Activated T-helper 17 cell treated with anti-CD3 and anti-CD28 coated beads, Interleukin-2, amount 50 U/mL, for 72 hours (primary cell): ENCODE data around the gene FNDC11. TPM values are rescaled to one million over a fixed set of nuclear protein-coding genes. Genes with fewer than 3 reads are reported as not detected.

Experiments
- ATAC-seq: fragments of 150-1000 bp; cut with Tn5 transposase; replicated peaks from 2 replicates; pipeline ENCODE4 v1.10.0; 2021; ENCODE audit warnings: mild to moderate bottlenecking, moderate library complexity
- H3K27ac Mint-ChIP-seq: one replicate; pipeline ENCODE4 v1.8.0; 2022; ENCODE audit warnings: mixed read lengths
- H3K27me3 Mint-ChIP-seq: one replicate; pipeline ENCODE4 v1.8.0; 2022; ENCODE audit warnings: mixed read lengths
- H3K36me3 Mint-ChIP-seq: one replicate; pipeline ENCODE4 v1.8.0; 2022; ENCODE audit warnings: low read depth, mild to moderate bottlenecking, mixed read lengths
- H3K4me1 Mint-ChIP-seq: one replicate; pipeline ENCODE4 v1.8.0; 2022; ENCODE audit warnings: mixed read lengths
- H3K4me3 Mint-ChIP-seq: one replicate; pipeline ENCODE4 v1.8.0; 2022; ENCODE audit warnings: mild to moderate bottlenecking, mixed read lengths
- H3K9me3 Mint-ChIP-seq: one replicate; pipeline ENCODE4 v1.8.0; 2022; ENCODE audit warnings: mixed read lengths
- total RNA-seq, 2 donors: library from RNA; stranded (reverse); gene quantifications; one replicate each; pipeline ENCODE4 v1.2.3, GENCODE V29; 2022

FNDC11 gene
- total RNA-seq, 2 donors from 2014 or later, result 0.40 TPM; not detected in 1

GRCh38 chr20:63533388-63533787 lies 20.6 kb upstream of the FNDC11 start:
- peaks cover 8% of the 10 kb centered on the region for H3K27me3 Mint-ChIP-seq
- H3K36me3 Mint-ChIP-seq, result no peaks in the 10 kb centered on the region
- peaks cover 11% of the 10 kb centered on the region for H3K4me1 Mint-ChIP-seq
- no peaks in the 10 kb centered on the region for H3K9me3 Mint-ChIP-seq
- H3K4me3 Mint-ChIP-seq, result no peak overlapping the region
- no peak overlapping the region for H3K27ac Mint-ChIP-seq
- no peak for ATAC-seq

- no peak overlapping the region for H3K27ac Mint-ChIP-seq
- H3K4me1 Mint-ChIP-seq, result peaks cover 6% of the 10 kb centered on the region
- H3K27me3 Mint-ChIP-seq, result peaks cover 5% of the 10 kb centered on the region
- no peaks in the 10 kb centered on the region for H3K9me3 Mint-ChIP-seq
- H3K4me3 Mint-ChIP-seq, result no peak overlapping the region
- no peak for ATAC-seq
- no peaks in the 10 kb centered on the region for H3K36me3 Mint-ChIP-seq
These were observed 20.0 kb upstream of the FNDC11 start for GRCh38 chr20:63533871-63534393.

- H3K27ac Mint-ChIP-seq, result no peak overlapping the region
- no peak overlapping the region for H3K4me3 Mint-ChIP-seq
- no peaks in the 10 kb centered on the region for H3K9me3 Mint-ChIP-seq
- H3K27me3 Mint-ChIP-seq, result peaks cover 5% of the 10 kb centered on the region
- no peaks in the 10 kb centered on the region for H3K36me3 Mint-ChIP-seq
- peaks cover 6% of the 10 kb centered on the region for H3K4me1 Mint-ChIP-seq
- no peak for ATAC-seq
These were observed 19.5 kb upstream of the FNDC11 start for GRCh38 chr20:63534427-63534830.

- Mint-ChIP-seq H3K36me3 (no peaks in the 10 kb centered on the region), H3K4me3 (no peak overlapping the region), H3K4me1 (peaks cover 6% of the 10 kb centered on the region), H3K27ac (no peak overlapping the region), H3K27me3 (peaks cover 5% of the 10 kb centered on the region), H3K9me3 (no peaks in the 10 kb centered on the region)
- ATAC-seq, result no peak
These were observed 18.9 kb upstream of the FNDC11 start for GRCh38 chr20:63534831-63535651.

GRCh38 chr20:63536241-63536977 lies 17.6 kb upstream of the FNDC11 start:
- Mint-ChIP-seq H3K4me1 (peaks cover 6% of the 10 kb centered on the region), H3K27me3 (peaks cover 5% of the 10 kb centered on the region), H3K36me3 (no peaks in the 10 kb centered on the region), H3K4me3 (peak overlapping the region; percentile 67), H3K9me3 (no peaks in the 10 kb centered on the region), H3K27ac (peak overlapping the region; percentile 63)
- no peak for ATAC-seq

GRCh38 chr20:63536997-63537524 lies 16.9 kb upstream of the FNDC11 start, which contains the start of gene PTK6:
Gene PTK6 (minus strand): TSS chr20:63537376. CDS start chr20:63537314, 62 bp downstream.
- Mint-ChIP-seq H3K4me3 (peak within 1 kb of the TSS; percentile 67), H3K27ac (peak within 1 kb of the TSS; percentile 86), H3K9me3 (no peaks in the 10 kb centered on the region), H3K36me3 (no peaks in the 10 kb centered on the region), H3K27me3 (peaks cover 2% of the 10 kb centered on the region), H3K4me1 (peaks cover 2% of the 10 kb centered on the region)
- ATAC-seq, result peak; percentile 44

GRCh38 chr20:63537525-63538203 lies 16.3 kb upstream of the FNDC11 start:
- peak overlapping the region; percentile 67 for H3K4me3 Mint-ChIP-seq

GRCh38 chr20:63538204-63539091 lies 15.5 kb upstream of the FNDC11 start:
- Mint-ChIP-seq H3K27ac (peak overlapping the region; percentile 86), H3K4me3 (peak overlapping the region; percentile 67), H3K4me1 (no peaks in the 10 kb centered on the region), H3K9me3 (no peaks in the 10 kb centered on the region), H3K36me3 (no peaks in the 10 kb centered on the region), H3K27me3 (no peaks in the 10 kb centered on the region)
- peak; percentile 8 for ATAC-seq

More at GRCh38 chr20:63537525-63538203, 16.3 kb upstream of the FNDC11 start:
- H3K36me3 Mint-ChIP-seq, result no peaks in the 10 kb centered on the region
- no peaks in the 10 kb centered on the region for H3K27me3 Mint-ChIP-seq
- H3K27ac Mint-ChIP-seq, result peak overlapping the region; percentile 86
- ATAC-seq, result peak; percentile 94
- H3K9me3 Mint-ChIP-seq, result no peaks in the 10 kb centered on the region
- no peaks in the 10 kb centered on the region for H3K4me1 Mint-ChIP-seq

GRCh38 chr20:63539092-63539430 lies 14.9 kb upstream of the FNDC11 start:
- Mint-ChIP-seq H3K27me3 (no peaks in the 10 kb centered on the region), H3K4me1 (peaks cover 5% of the 10 kb centered on the region), H3K9me3 (no peaks in the 10 kb centered on the region), H3K36me3 (no peaks in the 10 kb centered on the region), H3K4me3 (no peak overlapping the region), H3K27ac (no peak overlapping the region)
- ATAC-seq, result no peak

GRCh38 chr20:63539441-63540370 lies 14.3 kb upstream of the FNDC11 start:
- no peak overlapping the region for H3K4me3 Mint-ChIP-seq
- H3K36me3 Mint-ChIP-seq, result no peaks in the 10 kb centered on the region
- H3K27me3 Mint-ChIP-seq, result no peaks in the 10 kb centered on the region
- no peak for ATAC-seq
- H3K27ac Mint-ChIP-seq, result no peak overlapping the region
- peaks cover 5% of the 10 kb centered on the region for H3K4me1 Mint-ChIP-seq
- no peaks in the 10 kb centered on the region for H3K9me3 Mint-ChIP-seq

- H3K36me3 Mint-ChIP-seq, result no peaks in the 10 kb centered on the region
- ATAC-seq, result no peak
- H3K9me3 Mint-ChIP-seq, result no peaks in the 10 kb centered on the region
- peaks cover 5% of the 10 kb centered on the region for H3K4me1 Mint-ChIP-seq
- no peak overlapping the region for H3K27ac Mint-ChIP-seq
- H3K27me3 Mint-ChIP-seq, result no peaks in the 10 kb centered on the region
- H3K4me3 Mint-ChIP-seq, result no peak overlapping the region
These were observed 13.4 kb upstream of the FNDC11 start for GRCh38 chr20:63540417-63541186.

GRCh38 chr20:63541371-63541770 lies 12.6 kb upstream of the FNDC11 start:
- Mint-ChIP-seq H3K4me3 (no peak overlapping the region), H3K27me3 (no peaks in the 10 kb centered on the region), H3K36me3 (no peaks in the 10 kb centered on the region), H3K4me1 (peaks cover 5% of the 10 kb centered on the region), H3K9me3 (no peaks in the 10 kb centered on the region), H3K27ac (no peak overlapping the region)
- no peak for ATAC-seq
